Neural cell (in vitro differentiated cells): ENCODE data around the gene FGD6.

Experiments
- EZH2 ChIP-seq: fragments of 200-600, 300-800 bp; shearing (Covaris generic), sonication (generic); IDR thresholded peaks from 2 replicates; pipeline ENCODE4 v1.6.1; 2014; ENCODE audit warnings: antibody characterized with exemption, low read length, borderline replicate concordance, mild to moderate bottlenecking; ENCODE audit not compliant: insufficient read depth, poor library complexity, severe bottlenecking
- POLR2AphosphoS5 ChIP-seq: IDR thresholded peaks from 2 replicates; pipeline ENCODE4 v1.6.1; 2012
- TAF1 ChIP-seq: IDR thresholded peaks from 2 replicates; pipeline ENCODE4 v1.6.1; 2012; ENCODE audit warnings: low read depth
- TF ChIP-seq, protein P1 (sequence below): fragments of 450-650 bp; IDR thresholded peaks from 2 replicates; pipeline ENCODE4 v1.5.1; 2014; ENCODE audit warnings: antibody characterized with exemption, mild to moderate bottlenecking, moderate library complexity; ENCODE audit not compliant: poor library complexity, severe bottlenecking

DNA sequence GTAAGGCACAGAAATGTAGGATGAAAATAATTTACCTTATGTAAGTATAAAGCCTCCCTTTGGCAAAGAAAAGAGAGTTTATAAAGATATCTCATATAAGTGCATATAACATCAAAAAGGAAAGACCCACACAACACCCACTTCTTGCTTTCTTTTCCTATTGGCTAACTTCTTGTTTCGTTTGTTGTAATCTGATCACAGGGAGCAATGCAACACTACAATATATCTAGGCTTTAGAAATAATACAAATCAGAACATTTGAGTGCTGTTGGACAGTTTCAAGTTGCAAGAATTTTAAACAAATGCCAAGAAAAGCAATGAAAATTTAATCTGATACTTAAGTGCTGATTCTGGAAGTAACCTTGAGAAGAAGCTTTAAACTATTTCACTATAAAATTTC, 1.3 kb downstream of the FGD6 start:
- TF ChIP-seq EZH2 (no peak), TAF1 (no peak), POLR2AphosphoS5 (no peak)
- TF ChIP-seq, protein P1, sequence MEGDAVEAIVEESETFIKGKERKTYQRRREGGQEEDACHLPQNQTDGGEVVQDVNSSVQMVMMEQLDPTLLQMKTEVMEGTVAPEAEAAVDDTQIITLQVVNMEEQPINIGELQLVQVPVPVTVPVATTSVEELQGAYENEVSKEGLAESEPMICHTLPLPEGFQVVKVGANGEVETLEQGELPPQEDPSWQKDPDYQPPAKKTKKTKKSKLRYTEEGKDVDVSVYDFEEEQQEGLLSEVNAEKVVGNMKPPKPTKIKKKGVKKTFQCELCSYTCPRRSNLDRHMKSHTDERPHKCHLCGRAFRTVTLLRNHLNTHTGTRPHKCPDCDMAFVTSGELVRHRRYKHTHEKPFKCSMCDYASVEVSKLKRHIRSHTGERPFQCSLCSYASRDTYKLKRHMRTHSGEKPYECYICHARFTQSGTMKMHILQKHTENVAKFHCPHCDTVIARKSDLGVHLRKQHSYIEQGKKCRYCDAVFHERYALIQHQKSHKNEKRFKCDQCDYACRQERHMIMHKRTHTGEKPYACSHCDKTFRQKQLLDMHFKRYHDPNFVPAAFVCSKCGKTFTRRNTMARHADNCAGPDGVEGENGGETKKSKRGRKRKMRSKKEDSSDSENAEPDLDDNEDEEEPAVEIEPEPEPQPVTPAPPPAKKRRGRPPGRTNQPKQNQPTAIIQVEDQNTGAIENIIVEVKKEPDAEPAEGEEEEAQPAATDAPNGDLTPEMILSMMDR: no peak
